A204.1 (cell line): ENCODE results near the gene L1CAM.

Experiments
- FAIRE-seq: peaks from 2 replicates; lab custom pipeline; 2012; peaks lifted over from hg19 to GRCh38; lab: Jason Lieb, UNC

Gene L1CAM

DNA sequence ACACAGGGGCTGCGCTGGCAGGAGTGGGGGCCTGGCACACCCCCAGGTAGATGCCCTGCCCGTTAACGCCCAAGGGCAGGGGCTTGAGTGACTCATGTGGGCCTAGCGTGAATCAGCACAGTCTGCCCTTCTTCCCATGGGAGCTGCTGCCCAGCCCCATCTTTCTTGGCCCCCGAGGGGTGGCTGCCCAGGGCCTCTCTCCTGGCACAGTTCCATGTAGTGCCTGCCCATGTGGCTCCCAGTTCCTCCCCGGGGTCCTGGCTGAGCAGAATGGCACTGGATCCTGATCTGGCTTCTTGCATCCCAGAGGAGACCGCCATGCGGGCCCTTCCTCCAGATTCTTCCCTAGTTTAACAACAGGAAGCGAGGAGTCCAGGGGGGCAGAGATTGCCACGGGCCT lies 16.4 kb upstream of the L1CAM start:
- no peak for FAIRE-seq

DNA sequence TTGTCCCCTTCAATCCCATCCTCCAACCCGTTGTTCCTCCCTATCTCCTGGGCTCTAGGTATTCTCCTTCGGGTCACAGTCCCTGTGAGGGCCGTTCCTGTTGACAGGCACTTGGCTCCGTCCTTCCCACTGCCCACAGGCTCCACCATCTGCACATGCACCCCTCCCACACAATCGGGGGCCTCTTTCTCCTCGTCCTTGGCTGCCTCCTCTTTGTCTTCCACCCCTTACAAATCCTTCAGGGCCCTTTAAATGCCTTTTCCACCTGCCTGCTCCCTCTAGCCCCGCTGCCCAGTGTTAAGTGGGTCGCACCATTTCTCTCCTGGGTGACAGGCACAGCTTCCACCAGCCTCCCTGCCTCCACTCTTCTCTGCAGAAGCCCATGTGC lies 15.8 kb upstream of the L1CAM start:
- no peak for FAIRE-seq

DNA sequence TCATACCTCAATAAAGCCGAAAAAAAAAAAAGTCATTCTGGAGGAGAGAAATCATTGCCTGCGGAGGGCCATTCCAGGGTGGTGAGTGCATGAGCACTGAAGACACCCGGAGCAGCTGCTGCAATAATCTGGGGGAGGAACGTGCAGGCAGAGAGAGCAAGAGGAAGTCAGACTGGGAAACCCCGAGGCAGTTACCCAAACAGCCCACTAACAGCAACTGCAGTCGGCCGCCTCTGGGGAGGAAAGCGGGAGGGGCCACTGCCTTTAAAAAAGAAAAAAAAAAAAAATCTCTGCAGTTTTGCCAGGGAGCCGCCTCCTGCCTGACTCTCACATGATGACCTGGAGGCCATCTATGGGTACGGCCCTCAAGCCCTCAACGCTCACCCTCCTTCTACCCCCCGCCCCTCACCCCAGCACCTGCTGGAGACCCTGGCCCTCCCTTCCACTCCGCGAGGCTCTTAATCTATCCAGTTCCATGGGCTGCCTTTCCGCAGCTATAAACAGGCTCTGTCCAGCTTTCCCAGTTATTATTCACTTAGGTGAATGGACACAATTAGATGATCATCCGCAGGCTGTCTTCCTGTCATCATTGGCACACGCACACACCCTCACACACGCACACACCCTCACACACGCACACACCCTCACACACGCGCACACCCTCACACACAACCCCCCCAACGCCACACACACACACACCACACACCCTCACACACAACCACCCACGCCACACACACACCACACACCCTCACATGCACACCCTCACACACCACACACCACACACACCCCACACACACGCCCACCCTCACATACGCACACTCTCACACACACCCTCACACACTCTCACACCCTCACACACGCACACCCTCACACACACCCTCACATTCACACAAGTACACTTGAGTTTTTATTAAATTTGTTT lies 15.1 kb upstream of the L1CAM start:
- no peak for FAIRE-seq

DNA sequence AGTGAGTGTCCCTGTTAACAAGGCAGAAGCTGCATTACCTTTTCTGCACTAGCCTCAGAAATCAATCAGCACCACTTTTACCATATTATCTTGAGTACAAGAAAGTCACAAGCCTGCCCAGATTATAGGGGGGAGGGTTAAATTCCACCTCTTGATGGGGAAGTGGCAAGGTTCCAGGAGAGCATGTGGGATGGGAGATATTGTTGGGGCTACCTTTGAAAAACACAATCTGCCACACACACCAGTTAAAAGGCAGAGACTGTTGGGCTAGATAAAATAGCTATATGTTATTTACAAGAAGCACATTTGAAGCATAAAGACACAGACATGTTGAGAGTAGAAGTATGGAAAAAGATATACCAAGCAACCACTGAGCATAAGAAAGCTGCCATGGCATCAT lies 11.9 kb upstream of the L1CAM start:
- FAIRE-seq, result no peak

DNA sequence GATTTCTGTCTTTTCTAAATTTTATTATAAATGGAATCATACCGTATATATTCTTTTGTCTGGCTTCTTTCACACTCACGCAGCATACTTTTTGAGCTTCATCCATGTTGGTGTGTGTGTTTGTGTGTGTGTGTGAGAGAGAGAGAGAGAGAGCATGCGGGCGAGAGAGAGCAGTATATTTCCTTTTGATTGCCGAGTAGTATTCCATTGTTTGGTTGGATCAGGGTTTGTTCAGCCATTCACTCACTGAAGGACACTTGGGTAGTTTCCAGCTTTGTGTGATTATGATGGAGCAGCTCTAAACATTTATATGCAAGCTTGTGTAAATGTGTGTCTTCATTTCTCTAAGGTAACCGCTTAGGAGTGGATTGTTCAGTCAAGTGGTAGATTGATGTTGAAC lies 3.1 kb upstream of the L1CAM start:
- FAIRE-seq, result no peak

DNA sequence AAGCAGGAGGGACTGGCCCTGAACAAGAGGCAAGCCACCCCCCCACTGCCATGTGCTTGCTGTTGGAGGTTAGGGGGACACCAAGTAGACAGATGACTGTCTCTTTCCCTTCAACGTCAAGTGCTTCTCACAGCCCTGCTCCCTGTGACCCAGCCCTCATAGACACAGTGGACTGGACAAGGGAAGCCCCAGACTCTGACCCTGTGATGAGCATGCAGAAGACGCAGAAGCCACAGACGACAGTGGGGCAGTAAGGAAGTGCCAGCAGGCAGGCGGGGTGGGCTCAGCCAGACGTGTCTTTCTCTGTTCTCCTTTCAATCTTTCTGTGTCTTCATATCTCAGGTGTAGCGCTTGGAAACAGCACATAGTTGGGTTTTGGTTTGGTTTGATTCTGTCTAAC lies 2.4 kb upstream of the L1CAM start:
- no peak for FAIRE-seq

DNA sequence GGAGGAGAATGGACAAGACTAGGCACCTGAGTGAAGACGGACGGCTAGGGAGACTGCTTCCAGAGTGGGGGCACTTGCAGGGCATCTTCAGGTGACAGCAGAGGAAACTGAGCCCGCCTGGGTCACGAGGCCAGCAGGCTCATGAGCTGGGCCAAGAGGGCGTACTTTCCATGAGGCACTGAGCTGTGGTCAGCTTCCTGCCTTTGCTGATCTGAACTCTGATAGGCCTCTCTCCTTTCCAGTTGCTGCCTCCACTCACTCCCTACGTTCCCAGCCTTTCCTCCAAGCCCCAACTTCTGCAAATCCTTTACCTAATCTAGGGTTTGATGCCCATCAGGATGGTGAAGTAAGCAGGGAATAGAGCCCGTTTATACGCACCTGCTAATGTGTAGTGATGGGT lies 1.4 kb upstream of the L1CAM start:
- FAIRE-seq, result no peak

DNA sequence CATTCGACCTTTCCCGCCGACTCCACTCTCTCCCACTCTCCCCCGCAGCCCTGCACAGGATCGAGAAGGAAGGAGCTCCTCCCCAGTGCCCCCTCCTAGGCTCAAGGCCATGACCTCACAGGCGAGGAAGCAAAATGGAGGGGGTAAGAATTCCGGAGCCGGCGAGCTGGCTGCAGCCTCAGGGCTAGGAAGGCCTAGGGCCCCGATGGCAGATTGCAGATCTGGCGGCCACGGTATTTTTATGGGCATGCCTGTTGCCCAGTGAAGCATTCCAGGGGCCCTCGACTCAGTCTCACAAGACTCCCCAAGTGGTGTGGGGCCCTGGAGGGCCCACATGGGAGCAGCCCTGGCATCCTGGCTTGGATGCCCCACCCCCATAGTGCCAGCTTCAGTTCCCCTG lies 942 bp upstream of the L1CAM start:
- FAIRE-seq, result no peak

DNA sequence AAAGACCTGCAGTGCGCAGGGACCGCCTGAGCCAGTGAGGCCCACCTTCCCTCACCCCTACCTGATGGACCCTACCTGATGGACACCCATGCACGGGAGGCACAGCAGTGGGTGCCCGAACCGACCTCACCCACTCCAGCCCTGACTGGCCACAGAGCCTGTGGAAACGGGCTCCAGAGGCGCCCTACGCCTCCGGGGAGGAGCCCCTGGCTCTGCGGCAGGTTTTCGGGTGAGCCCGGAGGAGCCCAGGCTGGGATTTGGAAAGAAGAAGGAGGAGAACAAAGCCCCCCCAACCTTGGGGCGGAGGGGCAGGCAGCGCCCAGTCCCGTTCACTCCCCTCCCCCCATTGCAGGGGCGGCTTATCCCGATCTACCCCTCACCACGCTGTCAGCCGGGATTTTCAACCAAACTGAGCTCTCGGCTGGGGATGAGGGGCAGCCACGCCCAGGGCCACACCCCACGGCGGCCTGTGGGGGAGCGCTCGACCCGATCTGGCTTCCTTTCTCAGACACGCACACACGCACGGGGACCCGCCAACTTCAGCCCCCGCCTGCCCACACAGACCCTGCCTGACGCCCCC lies 675 bp downstream of the L1CAM start:
- no peak for FAIRE-seq

DNA sequence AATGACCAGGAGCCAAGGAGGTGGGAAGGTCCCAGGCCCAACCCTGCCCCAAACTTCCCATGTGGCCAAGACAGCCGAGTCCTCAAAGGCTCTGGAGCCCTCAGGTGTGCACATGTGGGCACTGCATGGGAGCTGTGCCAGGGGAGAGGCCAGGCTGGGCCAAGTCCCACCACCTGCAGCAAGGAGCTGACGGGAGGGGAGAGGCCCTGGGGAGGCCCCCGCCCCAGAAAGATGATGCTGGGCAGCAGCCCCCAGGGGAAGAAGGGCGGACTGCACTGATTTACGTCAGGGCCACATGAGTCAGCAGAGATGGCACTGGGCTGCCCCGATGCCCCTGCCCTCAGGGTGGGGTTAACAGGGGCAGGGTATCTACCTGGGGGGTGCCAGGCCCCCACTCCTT lies 1.4 kb downstream of the L1CAM start:
- no peak for FAIRE-seq

DNA sequence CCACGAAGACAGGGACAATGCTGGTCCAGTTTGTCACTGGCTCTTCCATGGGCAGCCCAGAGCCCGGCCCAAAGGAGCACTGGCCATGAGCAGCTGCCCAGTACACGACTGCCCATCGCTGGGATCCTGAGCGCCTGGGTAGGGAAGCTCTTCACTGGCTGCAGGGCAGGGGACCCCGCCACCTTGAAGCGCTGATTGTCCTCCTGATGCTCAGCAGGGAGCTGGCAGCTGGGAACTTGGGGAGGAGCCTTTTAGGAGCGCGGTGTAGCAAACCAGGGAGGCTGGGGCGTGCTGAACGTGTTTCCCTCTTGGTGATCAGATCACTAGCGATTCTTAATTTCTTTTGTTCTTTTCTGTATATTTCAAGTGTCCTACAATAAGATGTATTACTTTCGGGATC lies 1.8 kb downstream of the L1CAM start:
- no peak for FAIRE-seq

DNA sequence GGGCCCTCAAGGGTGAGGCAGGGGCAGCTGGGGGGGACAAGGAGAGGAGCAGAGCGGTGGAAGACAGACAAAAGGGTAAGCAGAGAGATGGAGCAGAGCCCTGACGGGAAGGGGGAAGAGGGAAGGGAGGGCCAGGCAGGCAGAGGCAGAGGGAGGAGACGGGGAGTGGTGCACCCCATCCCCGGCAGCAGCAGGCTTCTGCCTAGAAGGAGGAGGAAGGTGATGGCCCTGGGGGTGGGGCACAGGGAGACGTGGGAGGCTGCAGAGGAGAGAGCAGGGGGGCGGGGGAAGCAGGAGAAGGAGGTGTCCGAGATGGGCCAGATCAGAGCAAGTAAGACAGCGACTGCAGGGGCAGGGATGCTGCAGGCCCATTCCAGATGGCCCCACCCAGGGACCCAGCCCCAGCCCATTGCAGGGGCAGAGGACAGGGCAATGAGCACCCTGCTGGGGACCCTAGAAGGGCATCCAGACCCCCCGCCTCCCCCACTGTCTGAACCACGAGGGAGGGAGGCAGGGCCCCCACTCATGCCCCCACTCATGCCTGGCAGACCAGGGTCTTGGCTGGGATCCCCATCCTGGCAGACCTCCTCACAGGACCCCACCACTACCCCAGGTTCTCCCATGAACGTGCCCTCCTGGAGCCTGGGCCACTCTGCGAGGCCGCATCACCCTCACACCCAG lies 2.7 kb downstream of the L1CAM start:
- no peak for FAIRE-seq

DNA sequence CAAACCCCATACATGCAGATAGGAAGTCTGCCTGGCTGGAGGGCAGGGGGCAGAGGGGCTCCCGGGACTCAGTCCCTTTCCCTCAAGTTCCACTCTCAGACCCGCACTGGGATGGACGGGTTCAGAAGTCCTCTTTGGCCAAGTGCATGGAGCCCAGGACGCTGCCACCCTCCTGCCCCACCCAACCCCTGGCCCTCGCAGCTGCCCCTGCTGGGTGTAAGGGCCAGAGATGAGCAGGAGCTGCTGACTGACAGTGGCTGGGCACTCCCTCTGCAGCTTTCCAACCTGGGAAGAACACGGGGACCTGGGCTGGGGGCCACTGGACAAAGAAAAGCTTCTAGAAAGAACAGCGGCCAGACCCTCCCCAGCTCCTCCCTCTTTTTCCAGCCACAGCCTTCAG lies 3.4 kb downstream of the L1CAM start:
- FAIRE-seq, result no peak

DNA sequence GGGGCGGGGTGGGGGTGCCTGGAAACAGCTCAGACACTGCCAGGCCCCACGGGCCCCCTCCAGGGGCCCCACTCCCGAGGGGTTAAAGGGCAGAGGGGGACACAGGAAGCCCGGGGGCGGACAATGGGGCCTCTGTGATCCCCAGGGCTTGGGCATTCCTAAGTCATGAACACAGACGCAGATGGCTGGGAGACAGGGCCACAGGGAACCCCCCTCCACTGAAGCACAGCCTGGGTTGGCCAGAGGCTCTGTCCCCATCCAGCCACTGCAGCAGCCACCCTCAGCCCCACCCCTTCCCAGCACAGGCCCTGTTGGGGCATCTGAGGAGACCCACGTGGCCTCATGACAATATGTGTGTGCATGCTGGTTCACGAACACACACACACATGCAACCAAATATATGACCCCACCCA lies 3.9 kb downstream of the L1CAM start:
- FAIRE-seq, result no peak

DNA sequence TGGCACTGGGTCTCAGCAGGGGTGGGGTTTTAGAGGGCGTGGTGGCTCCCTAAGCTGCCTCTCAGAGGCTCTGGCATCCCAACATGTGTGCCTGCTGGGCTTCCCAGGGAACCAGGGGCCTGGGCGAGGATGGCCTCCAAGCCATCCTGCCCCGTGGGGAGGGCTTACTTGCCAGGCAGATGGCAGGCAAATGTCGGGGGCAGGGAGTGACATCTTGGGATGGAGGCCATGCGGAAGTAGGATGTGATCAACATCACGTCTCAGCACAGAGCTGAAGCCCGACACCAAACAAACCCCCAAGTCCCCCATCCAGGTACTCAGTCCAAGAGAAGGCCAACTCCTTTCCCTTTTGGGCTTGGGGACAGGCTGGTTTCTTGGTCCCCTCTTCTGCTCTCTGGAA lies 4.7 kb downstream of the L1CAM start:
- no peak for FAIRE-seq

DNA sequence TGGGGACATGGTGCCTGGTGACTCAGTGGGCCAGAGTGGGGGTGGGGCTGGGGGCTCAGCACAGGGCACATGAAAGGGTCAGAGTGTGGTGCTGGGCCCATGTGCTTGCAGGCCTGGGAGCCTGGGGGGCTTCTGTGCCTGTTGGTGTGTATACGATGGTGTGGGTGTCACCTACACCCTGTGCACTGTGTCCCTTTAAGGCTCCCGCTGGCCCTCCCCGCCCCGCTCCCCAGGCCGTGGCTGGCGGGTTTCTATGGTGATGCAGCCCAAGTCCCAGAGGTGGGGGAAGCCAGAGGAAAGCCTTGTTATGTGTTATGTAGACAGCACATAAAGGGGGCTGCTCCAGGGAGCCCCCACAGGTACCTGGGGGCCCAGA lies 5.5 kb downstream of the L1CAM start:
- FAIRE-seq, result no peak

DNA sequence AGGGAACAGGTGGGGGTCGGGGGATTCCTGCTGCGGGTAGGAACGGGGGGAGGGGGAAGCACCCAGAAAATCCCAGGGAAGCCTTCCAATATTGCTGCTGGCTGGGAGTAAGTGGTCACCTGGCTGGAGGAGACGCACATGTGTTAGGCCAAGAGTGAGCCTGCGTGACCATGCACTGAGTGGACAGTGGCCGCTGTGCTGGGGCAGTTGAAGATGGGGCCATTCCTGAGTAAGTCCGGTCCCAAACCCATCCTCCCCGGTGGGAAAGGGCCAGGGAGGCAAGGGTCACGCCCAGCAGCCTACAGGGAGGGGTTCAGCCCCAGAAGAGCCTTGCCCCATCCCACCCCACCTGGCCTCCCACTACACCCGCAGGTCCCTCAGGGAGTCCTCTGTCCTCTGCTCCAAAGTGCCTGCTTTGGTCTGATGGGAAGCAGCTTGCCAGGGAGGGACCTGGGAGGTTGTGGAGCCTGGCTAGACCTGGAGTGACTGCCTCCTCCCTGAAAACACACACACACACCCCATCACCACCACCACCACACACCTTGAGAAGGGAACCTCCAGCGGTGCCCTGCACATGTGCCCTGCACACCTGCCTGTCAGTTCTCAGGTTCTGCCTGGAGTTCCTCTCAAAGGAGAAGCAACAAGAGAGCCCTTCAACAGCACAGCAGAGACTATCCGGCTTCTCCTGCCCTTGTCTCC lies 6.1 kb downstream of the L1CAM start:
- FAIRE-seq, result no peak

DNA sequence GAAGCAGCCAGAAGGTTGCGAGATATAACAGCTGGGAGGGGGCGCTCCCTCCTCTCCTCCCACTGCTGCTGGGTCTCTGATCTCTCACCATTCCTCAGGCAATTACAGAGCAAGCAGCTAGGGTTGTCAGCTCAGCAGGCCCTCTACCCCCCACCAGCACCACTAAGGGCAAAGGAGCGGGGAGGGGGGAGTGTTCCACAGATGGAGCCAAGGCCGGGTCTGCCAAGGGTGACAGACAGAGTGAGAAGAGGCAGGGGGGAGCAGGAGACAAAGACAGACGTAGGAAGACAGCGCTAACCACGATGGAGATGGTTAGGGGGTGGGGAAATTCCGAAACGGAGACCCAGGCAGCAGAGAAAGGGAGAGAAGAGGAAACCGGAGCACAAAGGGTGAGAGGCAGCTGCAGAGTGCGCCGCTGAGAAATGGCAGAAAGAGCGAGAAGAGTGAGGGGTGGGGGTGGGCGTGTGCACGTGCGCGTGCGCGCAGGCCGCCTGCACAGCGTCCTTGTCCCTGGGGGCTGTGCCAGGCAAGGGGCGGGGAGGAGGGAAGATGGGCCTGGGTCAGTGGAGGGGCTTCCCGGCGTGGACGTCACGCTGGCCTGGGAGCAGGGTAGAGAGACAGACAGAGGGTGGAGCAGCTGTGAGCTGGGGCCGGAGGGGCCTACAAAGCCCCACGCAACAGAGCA lies 6.9 kb downstream of the L1CAM start:
- FAIRE-seq, result no peak

DNA sequence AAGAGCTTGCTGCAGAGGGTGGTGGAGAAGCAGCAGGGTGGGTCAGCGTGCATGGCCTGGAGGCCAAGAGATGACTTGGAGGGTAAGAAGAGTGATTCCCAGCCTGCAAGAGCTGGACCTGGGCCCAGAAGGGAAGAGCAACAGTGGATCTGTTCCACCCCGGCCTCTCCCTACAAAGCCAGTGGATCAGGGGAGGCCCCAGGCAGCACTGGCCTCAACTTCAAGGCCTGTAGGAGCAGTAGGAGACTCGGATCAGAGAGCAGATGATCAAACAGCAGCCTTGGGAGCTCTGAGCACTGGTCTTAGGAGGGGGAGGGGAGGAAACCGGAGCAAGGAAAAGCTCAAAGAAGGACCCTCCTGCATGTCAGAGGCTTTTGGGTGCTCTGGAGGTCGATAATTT lies 7.6 kb downstream of the L1CAM start:
- FAIRE-seq, result no peak

DNA sequence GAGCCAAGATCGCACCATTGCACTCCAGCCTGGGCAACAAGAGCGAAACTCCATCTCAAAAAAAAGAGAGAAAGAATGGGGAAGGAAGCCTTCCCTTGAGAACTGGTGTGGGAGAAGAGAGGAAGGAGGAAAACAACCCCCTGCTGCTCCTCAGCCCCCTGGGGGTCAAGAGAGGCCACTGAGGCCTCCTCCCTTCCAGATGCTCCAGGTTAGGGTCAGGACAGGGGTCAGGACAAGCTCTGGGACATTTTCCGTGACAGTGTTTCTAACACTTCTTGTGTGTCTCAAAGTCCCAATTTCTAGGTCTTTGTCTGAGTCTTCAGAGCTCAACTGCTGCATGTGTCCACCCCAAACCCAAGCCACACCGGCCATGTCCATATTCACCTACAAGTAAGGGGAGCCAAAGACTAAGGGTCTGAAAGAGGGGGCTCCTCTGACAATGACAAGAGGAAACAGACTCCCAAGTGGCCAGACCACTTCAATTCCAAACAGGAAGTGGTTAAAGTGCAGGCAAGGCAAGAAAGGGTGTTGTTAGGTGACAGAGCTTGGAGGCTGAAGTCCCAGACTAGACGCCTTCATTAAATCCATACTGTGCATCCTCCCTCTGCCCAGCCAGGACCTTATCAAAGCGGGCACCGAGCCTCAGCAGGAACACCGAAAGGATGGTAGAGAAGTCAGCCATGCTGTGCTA lies 8.3 kb downstream of the L1CAM start:
- FAIRE-seq, result no peak

DNA sequence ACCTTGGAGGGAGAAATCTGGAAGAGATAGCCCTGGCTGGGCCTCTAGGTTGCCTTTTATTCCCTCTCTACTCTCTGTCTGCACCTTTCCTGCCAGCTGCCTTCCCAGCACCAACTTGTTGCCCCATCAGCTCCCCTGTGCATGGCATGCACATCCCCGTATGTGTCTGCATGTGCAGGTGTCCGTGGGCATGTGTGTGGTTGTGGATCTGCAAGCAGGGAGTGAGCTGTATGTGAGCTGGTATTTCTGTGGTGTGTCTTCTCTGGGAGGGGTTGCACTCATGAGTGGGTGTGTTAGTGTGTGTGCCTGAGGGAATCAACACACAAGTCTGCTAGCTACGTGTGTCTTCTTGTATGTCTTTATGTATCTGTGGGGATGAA lies 9.9 kb downstream of the L1CAM start:
- no peak for FAIRE-seq
